Mesothelial cell of epicardium (in vitro differentiated cells): ENCODE measurements around the gene MND1. TPM values are rescaled to one million over a fixed set of nuclear protein-coding genes. Genes with fewer than 3 reads are reported as not detected.

Experiments used
- DNase-seq, 2 experiments: peaks; one replicate each; pipeline ENCODE4 v3.0.0; 2021; ENCODE audit warnings: low spot score in 2 of 2; ENCODE audit not compliant: unreplicated experiment in 2 of 2
- H3K27ac Mint-ChIP-seq: 2 replicates; pipeline ENCODE4 v1.8.0; 2021; ENCODE audit warnings: mixed read lengths
- H3K27me3 Mint-ChIP-seq: 2 replicates; pipeline ENCODE4 v1.8.0; 2021; ENCODE audit warnings: low read depth, mixed read lengths
- H3K36me3 Mint-ChIP-seq: 2 replicates; pipeline ENCODE4 v1.8.0; 2021; ENCODE audit warnings: mixed read lengths
- H3K4me1 Mint-ChIP-seq: 2 replicates; pipeline ENCODE4 v1.8.0; 2021; ENCODE audit warnings: mixed read lengths
- H3K4me3 Mint-ChIP-seq: 2 replicates; pipeline ENCODE4 v1.8.0; 2021; ENCODE audit warnings: mild to moderate bottlenecking, moderate library complexity, mixed read lengths
- H3K9me3 Mint-ChIP-seq: 2 replicates; pipeline ENCODE4 v1.8.0; 2021; ENCODE audit warnings: mixed read lengths
- total RNA-seq: library from RNA; stranded (reverse); gene quantifications from 3 replicates; pipeline ENCODE4 v1.2.1, GENCODE V29; 2021
- TF ChIP-seq, protein P1 (sequence below): fragments of 200-600 bp; sonication (generic); IDR thresholded peaks from one replicate; pipeline ENCODE4 v1.5.0; 2021; ENCODE audit warnings: antibody characterized with exemption; ENCODE audit not compliant: unreplicated experiment

The MND1 gene
- total RNA-seq, 1 donor from 2014 or later = 9.1 TPM

DNA sequence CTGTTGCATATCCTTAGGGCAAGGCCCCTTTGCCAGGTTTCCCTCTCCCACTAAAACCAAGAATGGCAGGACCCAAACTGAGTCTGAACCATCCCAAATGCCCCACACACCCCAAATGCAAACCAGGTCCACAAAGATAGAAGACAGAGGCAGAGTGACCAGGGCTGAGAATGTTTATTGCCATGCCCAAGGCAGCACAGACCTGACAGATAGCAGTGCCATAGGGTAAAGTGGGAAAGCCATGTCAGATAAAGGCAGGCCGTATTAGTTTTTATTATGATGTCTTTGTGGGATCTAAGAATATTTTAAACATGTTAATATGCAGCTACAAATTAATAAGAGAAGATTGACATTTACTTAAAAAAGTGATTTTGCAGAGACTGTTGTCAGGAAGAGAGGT lies 29.6 kb upstream of the MND1 start:
- Mint-ChIP-seq H3K27me3 (no peaks in the 10 kb centered on the region), H3K9me3 (peaks cover 3% of the 10 kb centered on the region), H3K4me3 (no peak overlapping the region), H3K4me1 (peaks cover 7% of the 10 kb centered on the region), H3K36me3 (peaks cover 15% of the 10 kb centered on the region), H3K27ac (no peak overlapping the region)
- TF ChIP-seq, protein P1, sequence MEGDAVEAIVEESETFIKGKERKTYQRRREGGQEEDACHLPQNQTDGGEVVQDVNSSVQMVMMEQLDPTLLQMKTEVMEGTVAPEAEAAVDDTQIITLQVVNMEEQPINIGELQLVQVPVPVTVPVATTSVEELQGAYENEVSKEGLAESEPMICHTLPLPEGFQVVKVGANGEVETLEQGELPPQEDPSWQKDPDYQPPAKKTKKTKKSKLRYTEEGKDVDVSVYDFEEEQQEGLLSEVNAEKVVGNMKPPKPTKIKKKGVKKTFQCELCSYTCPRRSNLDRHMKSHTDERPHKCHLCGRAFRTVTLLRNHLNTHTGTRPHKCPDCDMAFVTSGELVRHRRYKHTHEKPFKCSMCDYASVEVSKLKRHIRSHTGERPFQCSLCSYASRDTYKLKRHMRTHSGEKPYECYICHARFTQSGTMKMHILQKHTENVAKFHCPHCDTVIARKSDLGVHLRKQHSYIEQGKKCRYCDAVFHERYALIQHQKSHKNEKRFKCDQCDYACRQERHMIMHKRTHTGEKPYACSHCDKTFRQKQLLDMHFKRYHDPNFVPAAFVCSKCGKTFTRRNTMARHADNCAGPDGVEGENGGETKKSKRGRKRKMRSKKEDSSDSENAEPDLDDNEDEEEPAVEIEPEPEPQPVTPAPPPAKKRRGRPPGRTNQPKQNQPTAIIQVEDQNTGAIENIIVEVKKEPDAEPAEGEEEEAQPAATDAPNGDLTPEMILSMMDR = no peak
- no peak for DNase-seq

DNA sequence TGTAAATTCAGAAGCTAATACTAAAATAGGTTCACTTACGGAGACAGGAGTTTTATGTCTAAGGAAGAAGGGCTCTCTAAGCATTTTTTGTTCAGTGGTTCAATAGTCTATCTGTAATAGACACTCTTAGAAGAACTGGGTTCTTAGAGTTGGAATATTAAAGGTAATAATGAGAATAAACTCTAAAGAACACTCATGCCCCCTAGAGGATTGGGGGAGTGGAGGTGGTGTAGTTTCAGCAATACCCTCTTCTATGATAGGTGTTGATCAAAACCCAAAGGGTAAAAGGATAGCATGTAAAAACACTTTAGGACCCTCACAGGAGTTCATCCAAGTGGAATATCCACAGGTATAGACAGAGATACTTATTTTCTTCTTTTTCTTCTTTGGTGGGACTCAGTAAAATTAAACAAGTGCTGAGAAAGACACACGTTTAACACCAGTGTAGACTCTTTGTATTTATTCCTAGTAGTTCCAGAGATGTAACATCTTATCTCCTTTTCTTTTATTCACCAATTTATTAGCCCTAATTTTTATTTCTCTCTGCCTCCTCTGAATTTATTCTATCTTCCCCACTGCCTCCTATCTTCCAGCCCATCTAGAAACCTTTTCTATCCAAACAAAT lies 25.7 kb upstream of the MND1 start:
- no peak overlapping the region for H3K27ac Mint-ChIP-seq
- no peaks in the 10 kb centered on the region for H3K27me3 Mint-ChIP-seq
- TF ChIP-seq, protein P1 = peak; percentile 57

DNA sequence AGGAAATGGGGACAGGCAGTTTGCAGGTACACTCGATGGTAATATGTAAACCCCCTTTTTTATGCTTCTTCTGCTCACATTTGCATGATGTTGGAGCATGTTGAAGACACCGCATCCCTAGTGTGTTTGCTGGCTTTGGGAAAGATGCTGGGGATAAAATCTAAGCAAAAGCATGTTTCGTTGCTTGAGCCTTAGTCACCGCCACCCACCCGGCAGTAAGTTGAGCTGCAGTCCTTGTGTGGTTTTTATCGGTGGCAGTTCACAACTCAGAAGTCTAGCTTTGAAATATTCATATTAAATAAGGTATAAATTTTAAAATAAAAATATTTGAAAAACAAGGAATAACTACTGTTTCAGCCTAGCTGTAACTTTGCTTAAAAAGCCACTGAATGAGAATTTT lies 21.7 kb upstream of the MND1 start:
- TF ChIP-seq, protein P1 = no peak
- H3K9me3 Mint-ChIP-seq = no peaks in the 10 kb centered on the region
- peaks cover 9% of the 10 kb centered on the region for H3K36me3 Mint-ChIP-seq
- no peak for DNase-seq
- H3K27ac Mint-ChIP-seq = no peak overlapping the region
- no peaks in the 10 kb centered on the region for H3K27me3 Mint-ChIP-seq
- no peaks in the 10 kb centered on the region for H3K4me1 Mint-ChIP-seq
- no peak overlapping the region for H3K4me3 Mint-ChIP-seq

More for the DNA sequence above, 25.7 kb upstream of the MND1 start:
- Mint-ChIP-seq H3K36me3 (peaks cover 15% of the 10 kb centered on the region), H3K9me3 (no peaks in the 10 kb centered on the region), H3K4me1 (peaks cover 7% of the 10 kb centered on the region), H3K4me3 (no peak overlapping the region)
- no peak for DNase-seq

DNA sequence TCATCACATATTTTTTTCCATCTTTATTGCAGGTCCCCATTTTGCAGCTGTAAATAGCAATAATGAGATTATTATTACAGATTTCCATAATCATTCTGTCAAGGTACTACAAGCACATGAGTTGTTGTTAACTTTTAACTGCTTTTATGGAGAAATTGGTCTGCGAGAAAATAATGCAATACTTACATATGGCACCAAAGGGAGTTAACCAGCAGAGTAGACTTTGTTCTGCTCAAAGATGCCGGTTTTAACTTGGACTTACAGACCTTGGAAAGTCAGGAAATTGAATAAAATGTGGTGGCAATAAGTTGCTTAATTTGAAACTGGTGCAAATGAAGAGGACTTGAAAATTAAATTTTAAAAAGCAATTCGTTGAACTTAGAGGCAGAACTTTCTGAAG lies 20.4 kb upstream of the MND1 start:
- H3K4me3 Mint-ChIP-seq = no peak overlapping the region
- no peaks in the 10 kb centered on the region for H3K27me3 Mint-ChIP-seq
- no peaks in the 10 kb centered on the region for H3K4me1 Mint-ChIP-seq
- H3K9me3 Mint-ChIP-seq = no peaks in the 10 kb centered on the region
- TF ChIP-seq, protein P1 = no peak
- peaks cover 6% of the 10 kb centered on the region for H3K36me3 Mint-ChIP-seq
- no peak for DNase-seq
- H3K27ac Mint-ChIP-seq = no peak overlapping the region

DNA sequence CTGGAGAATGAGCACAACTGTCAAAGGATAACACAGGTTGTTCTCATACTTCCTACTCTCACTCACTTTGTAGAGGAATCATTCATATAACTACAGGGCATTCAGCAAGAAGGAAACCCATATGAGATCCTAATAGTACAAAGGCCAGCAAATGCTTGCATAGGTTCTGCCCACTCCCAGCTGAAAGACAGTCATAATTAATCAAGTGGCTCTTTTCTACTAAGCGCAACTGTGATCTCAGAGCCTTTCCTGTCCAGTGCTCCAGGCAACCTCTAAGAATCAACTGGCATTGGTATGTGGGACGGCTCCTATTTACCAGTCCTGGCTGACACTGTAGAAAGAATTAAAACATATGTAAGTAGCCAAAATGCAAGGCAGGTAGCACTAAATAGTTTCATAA lies 18.9 kb upstream of the MND1 start:
- Mint-ChIP-seq H3K27me3 (no peaks in the 10 kb centered on the region), H3K4me1 (no peaks in the 10 kb centered on the region), H3K36me3 (peaks cover 10% of the 10 kb centered on the region), H3K4me3 (no peak overlapping the region), H3K27ac (no peak overlapping the region), H3K9me3 (no peaks in the 10 kb centered on the region)
- no peak for DNase-seq
- TF ChIP-seq, protein P1 = no peak

DNA sequence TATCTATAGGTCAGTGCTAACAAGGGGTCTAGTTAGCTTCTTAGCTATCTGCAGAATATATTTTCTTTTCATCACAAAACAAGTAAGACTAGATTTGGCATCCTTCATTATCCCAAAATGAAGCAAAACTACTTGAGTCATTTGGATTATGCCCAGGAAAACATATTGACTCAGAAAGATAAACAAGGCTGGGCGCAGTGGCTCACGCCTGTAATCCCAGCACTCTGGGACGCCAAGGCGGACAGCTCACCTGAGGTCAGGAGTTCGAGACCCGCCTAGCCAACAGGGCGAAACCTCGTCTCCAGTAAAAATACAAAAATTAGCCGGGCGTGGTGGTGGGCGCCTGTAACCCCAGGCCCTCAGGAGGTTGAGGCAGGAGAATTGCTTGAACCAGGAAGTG lies 18.0 kb upstream of the MND1 start:
- DNase-seq = no peak
- TF ChIP-seq, protein P1 = no peak
- Mint-ChIP-seq H3K4me1 (no peaks in the 10 kb centered on the region), H3K27me3 (no peaks in the 10 kb centered on the region), H3K9me3 (no peaks in the 10 kb centered on the region), H3K36me3 (peaks cover 11% of the 10 kb centered on the region), H3K4me3 (no peak overlapping the region), H3K27ac (no peak overlapping the region)
